ENCODE measurements around the gene ZEB1.

ZEB1 gene

DNA sequence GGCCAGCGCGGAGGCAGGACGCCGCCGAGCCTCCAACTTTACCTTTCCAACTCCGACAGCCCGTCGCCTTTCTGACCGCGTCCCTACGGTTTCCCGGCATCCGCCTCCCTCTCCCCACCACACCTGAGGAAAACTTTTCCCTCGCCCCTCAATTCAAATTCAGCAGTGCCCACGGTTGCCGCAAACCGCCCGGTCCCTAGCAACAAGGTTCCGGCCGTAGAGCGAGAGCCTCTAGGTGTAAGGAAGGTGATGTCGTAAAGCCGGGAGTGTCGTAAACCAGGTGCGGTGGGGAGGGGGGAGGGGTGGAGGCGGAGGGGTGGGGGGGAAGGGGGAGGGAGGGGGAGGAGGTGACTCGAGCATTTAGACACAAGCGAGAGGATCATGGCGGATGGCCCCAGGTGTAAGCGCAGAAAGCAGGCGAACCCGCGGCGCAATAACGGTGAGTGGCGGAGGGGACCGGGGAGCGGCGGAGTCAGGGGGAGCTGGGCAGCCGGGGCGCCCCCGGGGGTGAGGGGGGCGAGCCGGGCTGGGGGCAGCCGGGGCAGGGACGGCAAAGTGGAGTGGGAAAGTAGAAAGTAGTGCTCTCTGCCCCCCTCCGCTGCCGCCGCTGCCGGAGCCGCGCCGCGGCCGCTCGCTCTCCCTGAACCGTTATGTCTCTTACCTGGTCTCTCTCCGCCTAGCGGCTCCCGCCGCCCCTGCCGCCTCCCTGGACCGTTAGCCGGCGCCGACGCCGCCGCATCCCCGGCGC lies at the start of gene ZEB1:
Gene ZEB1, plus strand, starts transcription at position 363 of the 748 bp plus-strand sequence. Its CDS starts 19 bp downstream, at position 382.
- DNase-seq (ENCODE audit: low read depth): peak; percentile 84

DNA sequence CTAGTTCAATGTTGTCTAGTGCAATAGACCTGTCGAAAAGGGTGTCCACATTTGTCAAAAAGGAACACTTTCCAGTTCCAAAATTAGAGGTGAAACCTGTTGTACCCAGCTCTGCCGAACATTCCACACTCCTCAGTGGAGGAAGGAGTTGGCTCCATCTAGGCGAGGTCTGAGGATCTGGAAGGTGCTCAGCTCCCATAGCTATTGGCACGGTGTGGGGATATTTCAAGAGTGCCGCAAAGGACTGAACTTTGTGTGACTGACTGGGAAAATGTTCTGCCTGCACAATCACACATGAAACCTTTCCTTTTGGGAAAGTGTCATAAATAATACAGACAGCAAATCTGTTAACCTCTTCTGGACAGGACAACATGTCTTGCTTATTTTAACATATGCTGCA lies 48.1 kb upstream of the ZEB1 start:
- DNase-seq (ENCODE audit: low read depth): no peak

DNA sequence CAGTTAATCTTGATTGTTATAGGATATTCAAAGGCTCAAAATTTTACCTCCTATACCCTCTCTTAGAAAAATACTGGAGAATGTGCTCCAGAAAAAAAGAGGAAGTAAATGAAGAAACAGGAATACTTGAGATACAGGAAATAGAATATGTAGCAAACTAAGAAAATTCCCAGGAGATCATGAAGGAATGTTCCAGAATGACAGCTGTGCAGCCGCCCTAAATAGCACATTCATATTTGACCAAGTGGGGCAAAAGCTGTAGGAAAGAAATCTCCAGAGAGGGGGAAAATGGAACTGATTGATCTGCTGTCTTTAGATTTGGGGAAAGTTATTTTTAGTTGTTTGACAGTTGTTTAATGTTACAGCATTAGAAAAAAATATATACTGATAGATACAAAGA lies 46.2 kb upstream of the ZEB1 start:
- no peak for DNase-seq (ENCODE audit: low read depth)

DNA sequence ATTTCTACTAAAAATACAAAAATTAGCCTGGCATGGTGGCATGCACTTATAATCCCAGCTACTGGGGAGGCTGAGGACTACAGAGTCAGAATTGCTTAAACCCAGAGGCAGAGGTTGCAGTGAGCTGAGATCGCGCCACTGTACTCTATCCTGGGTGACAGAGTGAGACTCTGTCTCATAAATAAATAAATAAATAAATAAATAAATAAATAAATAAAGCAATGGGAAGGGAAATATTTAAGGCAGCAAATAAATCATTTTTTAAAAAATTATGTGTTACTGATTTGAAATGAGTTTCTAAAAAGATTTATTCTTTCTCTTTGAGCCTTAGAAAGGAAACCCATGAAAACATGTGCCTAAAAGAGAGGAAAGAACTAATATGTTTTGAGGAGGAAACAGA lies 45.2 kb upstream of the ZEB1 start:
- DNase-seq (ENCODE audit: low read depth): no peak

DNA sequence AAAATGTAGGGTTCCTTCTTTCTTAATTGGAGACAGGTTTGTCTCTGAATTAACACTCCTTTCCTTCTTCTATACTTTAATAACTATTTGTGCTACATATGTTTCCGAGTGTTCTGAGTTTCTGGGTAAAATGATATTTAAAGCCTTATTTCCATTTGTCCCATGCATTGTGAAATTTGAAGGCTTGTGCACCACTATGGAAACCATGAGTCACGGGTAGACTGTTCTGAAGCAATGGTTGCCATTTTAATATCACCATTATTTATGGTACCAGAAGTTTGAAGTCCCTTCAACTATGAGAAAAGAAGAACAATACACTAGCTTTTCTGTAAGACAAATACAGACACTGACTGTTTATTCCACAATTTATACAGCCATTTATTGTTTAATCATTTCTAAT lies 44.7 kb upstream of the ZEB1 start:
- no peak for DNase-seq (ENCODE audit: low read depth)

DNA sequence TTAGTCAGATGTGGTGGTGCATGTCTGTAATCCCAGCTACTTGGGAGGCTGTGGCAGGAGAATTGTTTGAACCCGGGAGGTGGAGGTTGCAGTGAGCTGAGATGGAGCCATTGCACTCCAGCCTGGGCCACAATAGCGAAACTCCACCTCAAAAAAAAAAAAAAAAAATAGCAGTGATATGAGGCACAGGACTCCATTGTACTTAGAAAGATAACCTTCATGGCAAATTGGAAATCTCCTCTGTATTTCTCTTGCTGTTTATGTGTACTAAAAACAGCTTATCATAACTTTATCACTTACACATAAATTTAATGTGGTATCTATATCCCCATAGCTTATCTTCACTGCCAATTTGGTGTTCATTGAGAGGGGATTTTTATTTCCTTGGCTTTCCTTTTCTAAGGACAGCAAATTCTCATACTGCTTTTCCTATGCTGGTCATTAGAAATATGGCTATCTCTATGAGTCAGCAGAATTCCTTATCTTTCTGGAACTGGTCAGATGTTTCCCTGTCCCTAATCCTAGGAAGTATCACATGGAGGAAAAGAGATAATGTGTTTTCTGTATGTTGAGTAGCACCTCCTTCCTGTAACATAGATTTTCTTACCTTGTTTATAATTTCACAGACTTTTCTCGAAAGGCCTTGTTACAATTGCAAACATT lies 40.6 kb upstream of the ZEB1 start:
- DNase-seq (ENCODE audit: low read depth): no peak

DNA sequence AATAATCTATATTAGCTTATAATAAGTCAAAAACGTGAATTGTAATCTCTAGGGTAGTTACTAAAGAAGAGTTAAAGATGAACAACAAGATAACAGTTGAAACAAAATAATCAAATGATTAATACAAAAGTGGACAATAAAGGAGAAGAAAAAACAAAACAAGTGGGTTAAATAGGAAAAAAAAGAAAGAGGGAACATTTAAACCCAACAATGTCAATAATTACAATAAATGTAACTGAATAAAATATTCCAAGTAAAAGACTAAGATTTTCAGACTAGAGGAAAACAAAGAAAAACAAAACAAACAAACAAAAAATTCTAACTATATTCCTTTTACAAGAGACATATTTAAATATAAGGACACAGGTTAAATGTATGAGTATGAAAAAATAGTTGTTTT lies 38.0 kb upstream of the ZEB1 start:
- no peak for DNase-seq (ENCODE audit: low read depth)

DNA sequence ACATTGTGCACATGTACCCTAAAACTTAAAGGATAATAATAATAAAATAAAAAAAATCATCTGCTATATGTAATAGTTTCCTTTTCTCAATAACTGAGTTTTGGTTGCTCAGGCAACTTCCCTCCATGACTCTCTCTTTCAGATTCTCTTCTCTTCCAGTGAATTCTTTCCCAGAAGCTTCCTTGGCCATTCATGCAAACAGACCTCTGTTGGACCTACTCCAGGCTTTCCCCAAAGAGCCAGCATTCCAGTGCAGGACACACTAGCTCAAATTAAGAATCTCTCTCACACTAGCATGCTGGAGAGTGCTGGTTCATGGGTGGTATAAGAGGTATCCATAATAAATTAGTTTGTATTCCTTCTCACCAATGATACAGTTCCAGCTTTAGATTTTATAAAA lies 31.0 kb upstream of the ZEB1 start:
- DNase-seq (ENCODE audit: low read depth): no peak

DNA sequence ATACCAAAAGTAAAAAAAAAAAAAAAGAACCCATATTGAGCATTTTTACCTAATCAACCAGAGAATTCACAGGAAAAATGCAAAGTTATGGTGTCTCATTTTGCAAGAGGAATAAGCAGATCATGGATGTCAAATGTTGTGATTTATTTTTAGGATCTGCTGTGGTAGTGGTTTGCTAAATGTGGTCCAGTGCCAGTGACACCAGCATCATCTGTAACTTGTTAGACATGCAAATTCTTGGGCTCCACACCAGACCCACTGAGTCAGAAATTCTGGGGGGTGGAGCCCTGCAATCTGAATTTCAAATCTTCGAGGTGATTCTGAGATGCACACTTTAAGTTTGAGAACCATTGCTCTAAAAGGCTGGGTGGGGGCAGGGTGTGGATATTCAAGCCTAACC lies 30.1 kb upstream of the ZEB1 start:
- DNase-seq (ENCODE audit: low read depth): no peak

DNA sequence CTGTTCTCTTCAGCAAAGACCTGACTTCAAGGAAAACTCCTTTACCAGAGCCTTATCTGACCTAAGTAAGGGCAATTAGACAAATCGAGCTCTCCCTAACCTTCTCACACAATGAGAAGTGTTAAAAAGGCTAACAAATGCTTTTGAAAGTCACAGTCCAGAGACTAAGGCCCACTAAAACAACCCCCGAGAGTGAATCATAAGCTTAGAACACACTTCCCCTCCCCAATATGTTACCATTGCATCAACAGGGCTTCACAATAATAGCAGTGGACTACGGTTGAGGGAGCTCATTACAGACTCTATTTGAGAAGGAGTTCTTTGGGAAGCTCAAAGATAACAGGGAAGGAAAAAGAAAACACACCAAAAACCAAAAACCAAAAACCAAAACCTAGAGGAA lies 28.6 kb upstream of the ZEB1 start:
- DNase-seq (ENCODE audit: low read depth): no peak

DNA sequence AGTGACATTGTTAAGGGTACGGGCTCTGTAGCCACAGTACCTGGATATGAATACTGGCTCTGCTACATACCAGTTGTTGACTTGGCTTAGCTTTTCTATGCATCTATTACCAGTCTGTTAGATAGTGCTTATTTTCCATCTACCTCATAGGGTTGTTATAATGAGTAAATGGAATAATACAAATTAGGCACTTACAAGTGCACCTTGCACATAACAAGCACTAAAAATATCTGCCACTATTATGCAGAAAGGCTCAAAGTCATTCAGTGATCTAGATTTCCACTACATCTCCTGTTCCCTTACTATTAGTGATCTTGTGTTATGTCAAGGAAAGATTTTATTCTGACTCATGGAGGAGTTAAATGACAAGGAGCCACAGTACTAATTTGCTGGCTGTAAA lies 27.9 kb upstream of the ZEB1 start:
- DNase-seq (ENCODE audit: low read depth): no peak

DNA sequence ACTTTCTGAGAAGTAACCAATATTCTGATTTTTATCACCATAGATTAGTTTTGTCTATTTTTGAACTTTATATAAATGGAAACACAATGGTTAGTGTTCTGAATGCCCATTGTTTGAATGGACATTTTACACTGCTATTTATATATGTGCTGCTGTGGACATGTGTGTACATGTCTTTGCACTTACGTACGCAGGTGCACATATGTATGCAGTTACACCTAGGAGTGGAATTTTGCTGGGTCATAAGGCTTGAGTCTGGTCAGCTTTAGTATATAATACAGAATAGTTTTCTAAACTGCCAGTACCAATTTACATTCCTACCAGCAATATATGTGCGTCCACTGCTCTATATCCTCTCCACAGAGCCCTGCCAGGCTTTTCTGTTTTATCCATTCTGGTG lies 24.5 kb upstream of the ZEB1 start:
- no peak for DNase-seq (ENCODE audit: low read depth)

DNA sequence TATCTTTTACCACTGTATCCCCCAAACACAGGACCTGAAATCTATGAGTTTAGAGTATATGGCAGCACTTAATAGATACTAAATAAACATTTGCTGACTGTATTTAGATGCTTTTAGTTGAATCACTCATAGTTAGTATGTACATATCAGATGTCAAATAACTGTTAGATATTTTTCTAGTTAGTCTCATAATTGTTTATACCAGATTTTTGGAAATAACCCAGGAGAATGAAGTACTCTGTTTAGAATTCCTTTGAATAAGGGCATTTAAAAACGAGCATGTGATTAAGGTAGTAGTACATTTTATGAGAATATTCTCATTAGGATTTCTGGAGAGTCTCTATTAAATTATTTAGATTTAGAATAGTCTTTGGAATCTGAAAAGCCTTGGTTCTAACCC lies 22.3 kb upstream of the ZEB1 start:
- no peak for DNase-seq (ENCODE audit: low read depth)

DNA sequence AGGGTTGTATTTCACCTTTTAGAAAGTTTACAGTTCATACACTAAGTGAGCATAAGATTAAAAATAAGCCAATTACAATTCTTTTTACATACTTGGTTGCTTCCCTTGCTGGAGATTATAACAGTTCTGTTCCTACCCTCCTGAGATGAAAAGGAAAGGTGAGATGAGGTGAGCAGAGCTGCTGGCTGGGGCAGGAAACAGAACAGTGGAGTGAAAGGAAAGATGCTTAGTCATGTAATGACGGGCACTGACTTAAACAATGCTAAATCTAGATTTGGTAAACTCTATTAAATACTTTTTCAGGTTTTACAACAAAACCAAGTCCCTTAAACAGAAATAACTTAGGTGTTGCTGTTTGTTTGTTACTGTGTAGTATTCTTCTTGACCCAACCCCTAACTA lies 19.9 kb upstream of the ZEB1 start:
- no peak for DNase-seq (ENCODE audit: low read depth)

DNA sequence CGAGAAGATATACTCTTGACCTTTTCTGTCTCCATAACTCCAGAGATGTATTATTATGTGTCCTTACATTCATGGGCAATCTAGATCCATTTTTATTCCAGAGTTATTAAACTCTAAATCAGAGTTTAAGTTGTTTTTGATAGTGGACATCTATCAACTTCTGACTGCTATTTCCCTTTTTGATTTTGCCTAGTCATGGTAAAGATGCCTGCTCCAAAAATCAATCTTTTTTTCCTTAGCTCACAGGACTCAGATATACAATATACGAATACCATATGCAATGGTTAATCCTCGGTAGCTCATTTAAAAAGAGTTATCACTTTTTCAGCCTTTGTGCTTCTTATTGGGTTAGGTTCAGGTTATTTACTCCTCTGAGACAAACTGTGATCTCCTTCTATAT lies 15.8 kb upstream of the ZEB1 start:
- DNase-seq (ENCODE audit: low read depth): no peak

DNA sequence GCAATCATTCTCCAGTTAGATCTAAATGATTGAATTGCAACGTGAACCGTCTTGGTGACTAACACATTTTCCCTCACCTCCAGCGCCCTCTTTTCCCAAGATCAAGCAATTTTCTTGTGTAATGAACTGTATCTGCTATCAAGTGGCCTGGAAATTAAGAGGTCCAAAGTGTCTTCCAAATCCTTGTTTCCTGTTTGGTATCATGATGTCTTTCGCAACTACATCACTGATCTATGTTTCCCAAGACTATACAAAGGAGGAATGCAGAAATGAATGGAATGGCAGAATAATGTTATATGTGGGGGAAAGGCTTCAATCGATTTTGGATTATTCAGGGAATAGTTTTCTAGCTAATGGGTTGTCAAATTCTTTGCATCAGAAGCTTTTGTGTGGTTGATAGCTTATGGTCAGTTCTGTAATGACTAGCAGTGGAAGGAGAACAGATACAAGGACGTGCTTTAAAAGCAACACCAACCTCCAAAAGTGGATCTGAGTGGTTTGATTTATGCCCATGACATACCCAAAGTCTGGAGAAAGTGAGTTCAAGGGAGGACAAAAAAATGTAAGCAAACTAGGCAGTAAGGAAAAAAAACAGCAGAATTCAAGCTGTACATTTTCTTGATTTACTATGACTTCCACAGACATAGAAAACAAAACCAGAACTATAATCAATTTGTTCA lies 14.6 kb upstream of the ZEB1 start:
- DNase-seq (ENCODE audit: low read depth): no peak

DNA sequence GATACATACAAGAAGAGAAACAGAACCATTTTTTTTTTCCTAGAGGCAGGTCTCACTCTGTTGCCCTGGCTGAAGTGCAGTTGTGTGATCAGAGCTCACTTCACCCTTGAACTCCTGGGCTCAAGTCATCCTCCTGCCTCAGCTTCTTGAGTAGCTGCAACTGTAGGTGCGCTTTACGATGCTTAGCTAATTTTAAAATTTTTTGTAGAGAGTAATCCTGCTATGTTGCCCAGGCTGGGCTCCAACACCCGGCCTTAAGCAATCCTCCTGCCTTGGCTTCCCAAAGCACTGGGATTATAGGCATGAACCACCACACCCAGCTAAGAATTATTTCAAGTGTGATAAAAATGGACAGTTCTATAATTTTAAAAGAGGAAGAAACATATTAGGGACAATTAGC lies 5.6 kb upstream of the ZEB1 start:
- no peak for DNase-seq (ENCODE audit: low read depth)

DNA sequence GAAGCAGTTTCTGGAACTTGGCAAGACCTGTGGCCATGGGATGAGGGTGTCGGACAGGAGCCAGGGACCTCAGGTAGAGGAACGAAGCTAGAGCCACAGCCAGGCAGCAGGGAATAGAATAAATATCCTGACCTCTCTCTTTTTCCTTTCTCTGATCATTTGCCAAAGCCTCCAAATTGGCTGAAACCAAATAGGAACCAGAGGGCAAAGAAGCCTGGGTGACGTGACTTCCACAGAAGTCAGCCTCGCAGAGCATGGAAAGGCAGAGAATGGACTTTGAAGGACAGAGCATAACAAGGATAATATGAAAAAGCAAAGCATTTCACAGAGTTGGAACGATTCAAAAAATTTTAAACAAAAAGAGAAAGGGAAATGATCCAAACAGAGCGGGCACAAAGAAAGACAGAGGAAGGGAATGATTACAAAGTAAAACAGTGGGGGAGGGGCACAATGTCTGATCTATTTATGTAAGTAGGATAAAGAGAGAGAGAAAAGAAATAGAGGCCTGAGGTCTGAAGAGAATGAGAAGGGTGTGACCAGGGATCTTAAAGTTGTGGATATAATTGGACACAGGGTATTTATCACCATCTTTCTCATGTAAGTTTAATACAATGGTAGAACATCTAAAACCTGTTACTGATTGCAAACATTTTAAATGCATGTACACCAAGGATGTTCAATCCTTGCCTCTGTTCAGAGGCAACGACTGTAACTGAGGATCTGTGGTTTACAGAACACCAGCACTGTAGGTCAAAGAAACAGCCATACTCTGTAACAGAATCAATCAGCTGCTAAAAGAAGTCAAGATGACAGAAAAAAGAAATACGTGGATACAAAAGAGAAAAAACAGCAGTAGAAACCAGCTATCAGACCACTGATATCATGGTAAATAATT lies 4.5 kb upstream of the ZEB1 start:
- DNase-seq (ENCODE audit: low read depth): no peak

DNA sequence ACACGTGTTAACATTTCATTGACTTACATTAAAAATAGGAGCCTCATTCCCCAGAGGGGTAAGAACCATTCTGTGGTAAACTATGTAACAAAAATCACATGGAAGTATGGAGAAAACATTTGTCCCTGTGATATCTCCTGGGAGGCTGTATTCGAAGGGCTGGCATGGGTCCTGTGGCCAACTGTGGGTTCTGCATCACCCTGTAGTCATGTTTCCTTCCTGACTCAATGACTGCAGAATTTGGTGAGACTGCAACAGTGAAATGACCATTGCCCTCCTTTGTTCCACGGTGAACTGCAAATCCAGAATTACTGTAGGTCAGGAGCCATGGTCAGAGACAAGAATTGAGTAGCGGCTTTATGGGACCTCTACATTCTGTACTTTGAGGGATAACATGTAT lies 3.6 kb upstream of the ZEB1 start:
- no peak for DNase-seq (ENCODE audit: low read depth)

DNA sequence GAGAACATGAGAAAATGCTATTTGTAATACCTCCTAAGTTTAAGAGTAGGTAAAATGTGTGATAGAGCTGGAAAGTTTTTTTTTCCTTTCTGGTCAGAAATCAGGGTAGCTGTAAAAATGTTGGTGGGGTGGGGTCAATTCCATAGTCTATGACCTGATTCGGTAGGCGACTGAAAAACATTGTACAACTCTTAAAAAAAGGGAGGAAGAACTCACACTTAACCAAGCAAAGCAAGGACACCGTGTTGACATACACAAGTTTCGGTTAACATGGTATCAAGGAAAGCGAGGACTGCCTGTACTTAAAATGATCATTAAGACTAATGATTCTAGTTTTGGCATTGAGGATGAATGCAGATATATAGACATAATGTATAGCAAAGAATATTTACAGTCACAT lies 1.8 kb upstream of the ZEB1 start:
- DNase-seq (ENCODE audit: low read depth): no peak

DNA sequence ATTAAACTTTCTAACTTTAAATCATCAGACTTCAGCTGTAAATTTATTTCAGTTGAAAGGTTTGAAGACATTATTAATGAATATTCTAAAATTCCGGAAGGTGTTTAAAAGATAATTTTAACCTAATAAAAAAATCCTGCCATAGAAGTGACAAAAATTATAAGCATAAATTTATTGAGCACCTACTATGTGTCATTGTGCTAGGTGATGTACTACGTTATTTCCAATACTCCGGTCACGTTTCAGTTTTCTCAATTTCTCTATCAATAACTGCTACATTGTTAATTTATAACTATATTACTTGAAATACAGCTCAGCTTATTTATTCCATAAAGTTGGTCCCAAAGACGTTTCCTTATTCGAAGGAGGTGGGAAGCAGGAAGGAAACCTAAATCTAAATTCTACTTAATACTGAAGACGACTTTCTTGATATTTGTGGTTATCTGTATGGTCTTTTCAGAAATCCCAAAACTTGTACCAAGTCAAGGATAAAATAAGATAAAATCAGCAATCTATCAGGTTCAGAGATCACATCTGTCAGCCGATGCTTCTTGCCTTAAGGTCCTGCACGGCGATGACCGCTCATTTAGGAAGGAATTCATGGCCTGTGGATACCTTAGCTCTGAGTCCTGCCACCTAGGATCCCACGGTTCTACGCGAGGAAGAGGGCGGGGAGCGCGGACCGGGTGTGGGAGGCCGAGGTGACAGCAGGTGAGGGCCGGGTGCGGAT lies 1.2 kb upstream of the ZEB1 start:
- DNase-seq (ENCODE audit: low read depth): peak; percentile 63

DNA sequence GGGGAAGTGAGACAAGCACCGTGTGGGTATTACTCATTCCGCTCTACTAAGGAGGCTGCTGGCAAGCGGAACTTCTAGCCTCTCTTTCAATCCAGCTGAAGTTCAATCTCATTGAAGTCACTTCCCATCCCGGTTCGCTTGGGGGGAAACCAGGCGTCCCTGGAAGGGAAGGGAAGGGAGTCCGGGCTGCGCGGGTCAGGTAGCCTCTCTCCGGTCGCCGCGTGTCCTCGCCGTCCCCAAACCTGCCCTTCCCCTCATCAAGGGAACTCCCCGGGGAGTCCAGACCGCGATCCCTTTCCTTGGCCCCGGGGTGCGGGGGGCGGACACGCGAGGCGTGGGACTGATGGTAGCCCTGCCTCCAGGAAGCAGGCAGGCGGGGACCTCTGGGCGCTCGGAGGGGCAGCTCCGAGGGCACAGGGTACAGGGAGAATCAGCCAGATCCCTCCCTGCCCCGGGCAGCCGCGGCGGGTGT lies 598 bp upstream of the ZEB1 start:
- DNase-seq (ENCODE audit: low read depth): no peak
